ENCODE results near the gene PAPOLA.

- TF ChIP-seq ZFP36 (IDR thresholded peaks at IDR 0.05; ENCODE audit: borderline replicate concordance, partially characterized antibody) (no peak), POLR2A (IDR thresholded peaks at IDR 0.05; ENCODE audit: low read length) (no peak), KDM1A (IDR thresholded peaks at IDR 0.05; ENCODE audit: low read depth) (no peak), FOSL2 (IDR thresholded peaks at IDR 0.05) (no peak), FOSL2 (CRISPR knock-in tag; IDR thresholded peaks at IDR 0.05) (no peak), BHLHE40 (IDR thresholded peaks at IDR 0.05; ENCODE audit: low read depth, low read length) (no peak), CEBPB (IDR thresholded peaks at IDR 0.05) (no peak)
- TF ChIP-seq, protein P1, sequence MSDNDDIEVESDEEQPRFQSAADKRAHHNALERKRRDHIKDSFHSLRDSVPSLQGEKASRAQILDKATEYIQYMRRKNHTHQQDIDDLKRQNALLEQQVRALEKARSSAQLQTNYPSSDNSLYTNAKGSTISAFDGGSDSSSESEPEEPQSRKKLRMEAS (IDR thresholded peaks at IDR 0.05): no peak
- TF ChIP-seq, protein P2, sequence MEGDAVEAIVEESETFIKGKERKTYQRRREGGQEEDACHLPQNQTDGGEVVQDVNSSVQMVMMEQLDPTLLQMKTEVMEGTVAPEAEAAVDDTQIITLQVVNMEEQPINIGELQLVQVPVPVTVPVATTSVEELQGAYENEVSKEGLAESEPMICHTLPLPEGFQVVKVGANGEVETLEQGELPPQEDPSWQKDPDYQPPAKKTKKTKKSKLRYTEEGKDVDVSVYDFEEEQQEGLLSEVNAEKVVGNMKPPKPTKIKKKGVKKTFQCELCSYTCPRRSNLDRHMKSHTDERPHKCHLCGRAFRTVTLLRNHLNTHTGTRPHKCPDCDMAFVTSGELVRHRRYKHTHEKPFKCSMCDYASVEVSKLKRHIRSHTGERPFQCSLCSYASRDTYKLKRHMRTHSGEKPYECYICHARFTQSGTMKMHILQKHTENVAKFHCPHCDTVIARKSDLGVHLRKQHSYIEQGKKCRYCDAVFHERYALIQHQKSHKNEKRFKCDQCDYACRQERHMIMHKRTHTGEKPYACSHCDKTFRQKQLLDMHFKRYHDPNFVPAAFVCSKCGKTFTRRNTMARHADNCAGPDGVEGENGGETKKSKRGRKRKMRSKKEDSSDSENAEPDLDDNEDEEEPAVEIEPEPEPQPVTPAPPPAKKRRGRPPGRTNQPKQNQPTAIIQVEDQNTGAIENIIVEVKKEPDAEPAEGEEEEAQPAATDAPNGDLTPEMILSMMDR (IDR thresholded peaks at IDR 0.05): no peak
Measured at GRCh38 chr14:96588410-96589257, 86.5 kb downstream of the PAPOLA start.
